GM10266 (cell line): ENCODE data around the gene SH2B2.

ENCODE experiments used
- DNase-seq: peaks from one replicate; pipeline ENCODE4 v3.0.0; 2012; ENCODE audit errors: extremely low spot score
- TF ChIP-seq, protein P1 (sequence below): IDR thresholded peaks from 2 replicates; pipeline ENCODE4 v1.5.1; 2012; ENCODE audit warnings: mild to moderate bottlenecking, low read depth; ENCODE audit not compliant: control insufficient read depth, insufficient read depth; ENCODE audit errors: missing control alignments

SH2B2 gene

DNA sequence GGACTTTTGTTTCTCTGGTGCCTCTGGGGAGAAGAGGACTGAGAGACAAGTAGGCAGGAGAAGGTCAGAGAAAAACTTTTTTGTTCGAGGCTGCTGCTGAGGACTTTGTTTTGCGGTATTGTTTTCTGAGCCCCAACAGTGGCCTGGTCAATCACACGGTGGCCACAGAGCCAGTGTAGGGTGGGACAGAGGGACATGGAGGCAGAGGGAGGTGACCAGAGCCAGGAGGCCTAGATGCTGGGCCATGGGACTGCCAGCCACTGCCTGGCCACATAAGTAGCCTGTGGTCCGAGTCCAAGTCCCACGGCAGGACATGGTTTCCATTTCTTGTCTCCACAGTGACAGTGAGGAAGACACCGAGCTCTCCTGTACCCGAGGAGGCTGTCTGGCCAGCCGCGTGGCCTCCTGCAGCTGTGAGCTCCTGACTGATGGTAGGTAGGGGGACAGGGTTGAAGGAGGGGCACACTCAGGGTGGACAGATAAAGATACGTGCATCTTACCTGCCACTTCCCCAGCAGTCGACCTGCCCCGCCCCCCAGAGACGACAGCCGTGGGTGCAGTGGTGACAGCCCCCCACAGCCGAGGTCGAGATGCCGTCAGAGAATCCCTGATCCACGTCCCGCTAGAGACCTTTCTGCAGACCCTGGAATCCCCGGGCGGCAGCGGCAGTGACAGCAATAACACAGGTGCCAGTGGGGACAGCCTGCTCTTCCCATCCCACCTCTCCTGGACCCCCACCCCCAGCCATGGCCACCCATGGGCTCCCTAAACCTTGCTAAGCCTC lies 27.5 kb downstream of the SH2B2 start:
- no peak for DNase-seq
- TF ChIP-seq, protein P1, sequence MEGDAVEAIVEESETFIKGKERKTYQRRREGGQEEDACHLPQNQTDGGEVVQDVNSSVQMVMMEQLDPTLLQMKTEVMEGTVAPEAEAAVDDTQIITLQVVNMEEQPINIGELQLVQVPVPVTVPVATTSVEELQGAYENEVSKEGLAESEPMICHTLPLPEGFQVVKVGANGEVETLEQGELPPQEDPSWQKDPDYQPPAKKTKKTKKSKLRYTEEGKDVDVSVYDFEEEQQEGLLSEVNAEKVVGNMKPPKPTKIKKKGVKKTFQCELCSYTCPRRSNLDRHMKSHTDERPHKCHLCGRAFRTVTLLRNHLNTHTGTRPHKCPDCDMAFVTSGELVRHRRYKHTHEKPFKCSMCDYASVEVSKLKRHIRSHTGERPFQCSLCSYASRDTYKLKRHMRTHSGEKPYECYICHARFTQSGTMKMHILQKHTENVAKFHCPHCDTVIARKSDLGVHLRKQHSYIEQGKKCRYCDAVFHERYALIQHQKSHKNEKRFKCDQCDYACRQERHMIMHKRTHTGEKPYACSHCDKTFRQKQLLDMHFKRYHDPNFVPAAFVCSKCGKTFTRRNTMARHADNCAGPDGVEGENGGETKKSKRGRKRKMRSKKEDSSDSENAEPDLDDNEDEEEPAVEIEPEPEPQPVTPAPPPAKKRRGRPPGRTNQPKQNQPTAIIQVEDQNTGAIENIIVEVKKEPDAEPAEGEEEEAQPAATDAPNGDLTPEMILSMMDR, result no peak

DNA sequence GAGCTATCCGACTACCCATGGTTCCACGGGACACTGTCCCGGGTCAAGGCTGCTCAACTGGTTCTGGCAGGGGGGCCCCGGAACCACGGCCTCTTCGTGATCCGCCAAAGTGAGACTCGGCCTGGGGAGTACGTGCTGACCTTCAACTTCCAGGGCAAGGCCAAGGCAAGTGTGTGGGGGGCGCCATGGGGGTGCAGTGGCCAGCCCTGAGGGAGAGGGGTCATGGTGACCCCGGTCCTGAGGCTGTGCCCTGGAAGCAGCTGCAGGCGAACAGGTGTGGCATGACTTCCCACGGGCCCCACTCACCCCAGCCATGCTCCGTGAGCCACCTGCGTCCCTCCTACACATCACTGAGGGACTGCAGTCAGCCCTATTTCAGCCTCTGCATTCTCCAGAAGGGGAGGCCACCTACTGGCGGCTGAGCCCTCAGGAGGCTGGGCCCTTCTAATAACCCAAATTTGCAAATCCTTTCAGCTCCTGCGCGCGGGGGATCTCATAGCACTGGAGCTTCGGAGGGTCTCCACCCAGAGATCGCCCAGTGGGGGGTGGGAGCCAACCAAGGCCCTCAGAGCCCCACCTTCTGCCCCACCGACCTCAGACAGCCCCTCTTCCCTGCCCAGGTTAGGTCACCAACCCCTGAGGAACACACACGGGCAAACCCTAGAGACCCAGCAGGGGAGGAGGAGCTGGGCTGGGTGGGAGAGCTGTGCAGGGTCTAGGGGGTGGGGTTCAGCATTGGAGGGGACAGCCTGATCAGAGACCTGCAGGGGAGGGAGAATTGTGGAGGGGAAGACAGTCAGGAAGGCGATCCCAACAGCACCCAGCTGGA lies 30.8 kb downstream of the SH2B2 start:
- DNase-seq, result peak; percentile 37

DNA sequence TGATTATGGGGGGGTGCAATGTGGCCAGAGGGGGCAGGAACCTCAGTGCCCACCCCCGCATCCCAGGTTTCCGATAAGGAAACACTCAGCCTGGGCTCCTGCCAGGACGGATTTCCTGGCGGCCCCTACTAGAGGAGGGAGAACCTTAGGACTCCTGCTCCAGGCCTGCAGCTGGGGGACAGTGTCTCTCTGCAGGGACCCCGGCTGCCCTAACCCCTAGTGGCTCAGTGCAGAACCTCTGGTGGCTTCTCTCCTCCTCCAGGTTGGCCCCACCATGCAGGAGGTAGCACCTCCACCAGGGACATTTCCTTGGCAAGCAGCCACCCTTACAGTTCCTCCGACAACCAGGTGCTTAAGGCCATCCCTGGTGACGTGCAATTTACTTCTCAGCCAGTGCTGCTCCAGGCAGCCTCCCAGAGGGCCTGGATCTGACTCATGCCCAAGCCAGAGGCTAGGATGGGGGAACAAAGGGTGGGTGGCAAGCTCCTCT lies 31.9 kb downstream of the SH2B2 start:
- peak; percentile 22 for DNase-seq
- TF ChIP-seq, protein P1, result no peak

More for the DNA sequence above, 30.8 kb downstream of the SH2B2 start:
- TF ChIP-seq, protein P1, result peak; percentile 16

DNA sequence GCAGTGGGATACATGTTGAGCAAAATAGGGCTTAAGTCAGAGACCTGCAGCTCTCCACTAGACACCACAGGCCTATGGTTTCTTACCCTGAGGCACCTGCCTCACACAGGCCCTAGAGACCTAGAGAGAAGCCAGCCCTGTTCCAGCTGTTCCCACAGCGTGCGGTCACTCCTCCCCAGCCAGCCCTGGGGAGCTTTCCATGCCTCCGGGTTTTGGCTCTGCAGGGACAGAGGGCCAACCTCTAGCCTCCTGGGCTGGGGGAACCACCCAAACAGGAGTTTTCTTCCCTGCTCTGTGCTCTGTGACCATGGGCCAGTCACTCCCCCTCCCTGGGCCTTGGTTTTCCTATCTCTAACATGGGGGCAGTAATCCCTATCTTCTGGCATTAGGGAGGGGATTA lies 33.0 kb downstream of the SH2B2 start:
- TF ChIP-seq, protein P1, result no peak
- DNase-seq, result peak; percentile 18

DNA sequence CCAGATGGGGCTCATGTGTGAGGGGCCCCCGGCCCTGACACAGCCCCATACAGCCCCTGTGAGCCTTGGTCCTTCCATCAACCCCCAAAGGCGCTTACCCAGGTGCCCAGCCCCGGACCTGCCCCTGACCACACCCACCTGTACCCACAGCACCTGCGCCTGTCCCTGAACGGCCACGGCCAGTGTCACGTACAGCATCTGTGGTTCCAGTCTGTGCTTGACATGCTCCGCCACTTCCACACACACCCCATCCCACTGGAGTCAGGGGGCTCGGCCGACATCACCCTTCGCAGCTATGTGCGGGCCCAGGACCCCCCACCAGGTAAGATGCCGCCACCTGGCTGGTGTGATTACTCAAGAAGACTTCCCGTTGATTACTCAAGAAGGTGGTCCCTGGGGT lies 33.5 kb downstream of the SH2B2 start:
- TF ChIP-seq, protein P1, result no peak
- DNase-seq, result peak; percentile 11

DNA sequence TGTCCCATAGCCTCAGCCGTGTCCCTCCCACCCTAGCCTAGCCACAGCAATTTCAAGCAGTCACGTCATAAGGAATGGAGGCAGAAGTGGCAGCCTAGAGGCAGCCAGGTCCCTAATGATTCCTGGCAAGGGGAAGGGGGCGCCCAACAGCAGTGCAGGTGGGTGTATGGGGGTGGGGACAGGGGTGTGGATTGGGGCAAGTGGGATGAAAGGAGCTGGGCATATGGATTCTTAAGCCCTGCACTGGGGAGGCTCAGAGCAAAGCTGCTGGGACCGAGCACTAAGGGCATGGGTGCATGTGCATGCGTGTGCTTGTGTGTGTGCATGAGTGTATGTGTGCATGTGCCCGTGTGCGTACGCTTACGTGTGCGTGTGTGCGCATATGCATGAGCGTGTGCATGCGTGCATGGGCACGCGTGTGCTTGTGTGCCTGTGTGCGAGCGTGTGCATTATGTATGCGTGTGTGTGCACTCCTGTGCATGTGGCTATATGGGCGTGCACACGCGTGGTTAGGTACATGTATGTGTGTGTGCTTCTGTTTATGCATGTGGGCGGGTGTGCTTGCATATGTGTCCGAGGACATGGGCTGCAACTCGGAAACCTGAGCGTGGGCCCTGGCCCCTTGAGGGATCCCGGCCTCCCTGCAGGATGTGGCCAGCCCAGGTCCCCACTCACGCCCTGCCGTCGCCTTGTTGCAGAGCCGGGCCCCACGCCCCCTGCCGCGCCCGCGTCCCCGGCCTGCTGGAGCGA lies 34.1 kb downstream of the SH2B2 start:
- peak; percentile 18 for DNase-seq
- TF ChIP-seq, protein P1, result no peak
